GM12878 (cell line): ENCODE results near the gene NAA15. TPM values are rescaled to one million over a fixed set of nuclear protein-coding genes. Genes with fewer than 3 reads are reported as not detected.
A peak's percentile ranks its signal among the peaks of the same experiment; 100 is the strongest.

Experiments used
- ATF3 ChIP-seq: IDR thresholded peaks from 2 replicates; pipeline ENCODE4 v1.6.1; 2011; ENCODE audit warnings: low read depth, mild to moderate bottlenecking, low read length, moderate library complexity, borderline replicate concordance; ENCODE audit errors: extremely low read depth
- BMI1 ChIP-seq: fragments of 450-650 bp; IDR thresholded peaks from 2 replicates; pipeline ENCODE4 v1.6.1; 2016; ENCODE audit warnings: mild to moderate bottlenecking, moderate library complexity, borderline replicate concordance
- CEBPZ ChIP-seq: fragments of 150-350 bp; IDR thresholded peaks from 2 replicates; pipeline ENCODE4 v1.6.1; 2016; ENCODE audit warnings: low read depth, low read length
- CREM ChIP-seq: IDR thresholded peaks from 2 replicates; pipeline ENCODE4 v1.6.1; 2014; ENCODE audit warnings: antibody characterized with exemption, low read depth
- DPF2 ChIP-seq: fragments of 450-650 bp; IDR thresholded peaks from 2 replicates; pipeline ENCODE4 v1.6.1; 2017; ENCODE audit warnings: mild to moderate bottlenecking
- EGR1 ChIP-seq, 2 experiments: IDR thresholded peaks; 1 replicate in 1 of 2; 2 replicates in 1 of 2; pipeline ENCODE4 v1.6.1; 2011 to 2012; ENCODE audit warnings: low read depth in 2 of 2, low read length in 2 of 2, borderline replicate concordance in 1 of 2, mild to moderate bottlenecking in 1 of 2, moderate library complexity in 1 of 2
- FOXM1 ChIP-seq: IDR thresholded peaks from 2 replicates; pipeline ENCODE4 v1.6.1; 2012; ENCODE audit warnings: low read depth, mild to moderate bottlenecking, inconsistent platforms, low read length, moderate library complexity
- HDAC6 ChIP-seq: fragments of 200-600 bp; sonication (generic); IDR thresholded peaks from one replicate; pipeline ENCODE4 v1.8.0; 2017; ENCODE audit warnings: antibody characterized with exemption; ENCODE audit not compliant: unreplicated experiment
- IKZF2 ChIP-seq, 2 experiments: fragments of 450-650 bp; IDR thresholded peaks; 2 replicates each; pipeline ENCODE4 v1.6.1; 2017; ENCODE audit warnings: mild to moderate bottlenecking in 2 of 2, moderate library complexity in 2 of 2
- JUNB ChIP-seq: IDR thresholded peaks from 2 replicates; pipeline ENCODE4 v1.6.1; 2016; ENCODE audit warnings: antibody characterized with exemption, mild to moderate bottlenecking
- LARP7 ChIP-seq: fragments of 450-650 bp; IDR thresholded peaks from 2 replicates; pipeline ENCODE4 v1.6.1; 2017; ENCODE audit warnings: mild to moderate bottlenecking
- MYB ChIP-seq: fragments of 150-350 bp; IDR thresholded peaks from 2 replicates; pipeline ENCODE4 v1.6.1; 2014; ENCODE audit warnings: mild to moderate bottlenecking, low read depth, low read length, borderline replicate concordance
- NR2C2 ChIP-seq: IDR thresholded peaks from 2 replicates; pipeline ENCODE4 v1.6.1; 2011; ENCODE audit warnings: borderline replicate concordance, low read depth; ENCODE audit not compliant: control insufficient read depth, insufficient read length
- RELA ChIP-seq: fragments of 450-650 bp; IDR thresholded peaks from 2 replicates; pipeline ENCODE4 v1.8.0; 2014; ENCODE audit warnings: borderline replicate concordance; ENCODE audit not compliant: partially characterized antibody
- RUNX3 ChIP-seq: IDR thresholded peaks from 2 replicates; pipeline ENCODE4 v1.6.1; 2012; ENCODE audit warnings: low read length, inconsistent platforms
- SIX5 ChIP-seq: IDR thresholded peaks from 2 replicates; pipeline ENCODE4 v1.6.1; 2011; ENCODE audit warnings: mild to moderate bottlenecking, low read depth, low read length, moderate library complexity; ENCODE audit not compliant: severe bottlenecking
- SMC3 ChIP-seq: IDR thresholded peaks from 2 replicates; pipeline ENCODE4 v1.6.1; 2011; ENCODE audit warnings: low read length, improper control_type of control experiment, borderline replicate concordance
- SPI1 ChIP-seq: IDR thresholded peaks from 2 replicates; pipeline ENCODE4 v1.6.1; 2011; ENCODE audit warnings: low read depth, mild to moderate bottlenecking, low read length, moderate library complexity, borderline replicate concordance; ENCODE audit not compliant: insufficient read depth
- TCF12 ChIP-seq: IDR thresholded peaks from 2 replicates; pipeline ENCODE4 v1.6.1; 2011; ENCODE audit warnings: low read depth, mild to moderate bottlenecking, low read length
- USF1 ChIP-seq: IDR thresholded peaks from 2 replicates; pipeline ENCODE4 v1.6.1; 2011; ENCODE audit warnings: borderline replicate concordance, low read depth, mild to moderate bottlenecking, moderate library complexity, mixed read lengths, low read length; ENCODE audit not compliant: insufficient read depth; ENCODE audit errors: extremely low read length
- ZNF217 ChIP-seq: fragments of 450-650 bp; IDR thresholded peaks from 2 replicates; pipeline ENCODE4 v1.6.1; 2017; ENCODE audit warnings: antibody characterized with exemption, mild to moderate bottlenecking
- ZNF274 ChIP-seq: IDR thresholded peaks from one replicate; pipeline ENCODE4 v1.8.0; 2011; ENCODE audit not compliant: insufficient read length, insufficient read depth
- polyA plus RNA-seq, 11 experiments: library from polyadenylated mRNA; depleted of rRNA in 4 of 11; unstranded in 6 of 11; stranded (reverse) in 5 of 11; fragments of >200 nt; fragmentation: Nextera tagmentation in 4 of 11; fragmentation: Illumina TruSeq in 1 of 11; extraction: Ambion mirVana in 4 of 11; extraction: Trizol in 1 of 11; gene quantifications; 1 replicate in 1 of 11; 2 replicates in 10 of 11; pipeline versions ENCODE4 v1.2.1 to v1.2.3, GENCODE V29; 2011 to 2016; ENCODE audit warnings: inconsistent platforms in 2 of 11, missing spikeins in 2 of 11, low read depth in 1 of 11
- total RNA-seq, 4 experiments: library from RNA; depleted of rRNA in 3 of 4; stranded (reverse); fragments of >200 nt in 3 of 4; fragmentation: Illumina TruSeq in 1 of 4; extraction: Trizol in 1 of 4; gene quantifications; 2 replicates each; pipeline versions ENCODE4 v1.2.1 to v1.2.3, GENCODE V29; 2013 to 2021
- TF ChIP-seq, protein P1 (sequence below): fragments of 450-650 bp; IDR thresholded peaks from 2 replicates; pipeline ENCODE4 v1.6.1; 2017; ENCODE audit warnings: antibody characterized with exemption, mild to moderate bottlenecking, moderate library complexity

The NAA15 gene
- total and polyA plus RNA-seq, 10 of the 15 experiments (the other 5 are each of a cell fraction or from before 2014, with no cell fraction given) = 24.3 to 93.1 (median 51.9) TPM

DNA sequence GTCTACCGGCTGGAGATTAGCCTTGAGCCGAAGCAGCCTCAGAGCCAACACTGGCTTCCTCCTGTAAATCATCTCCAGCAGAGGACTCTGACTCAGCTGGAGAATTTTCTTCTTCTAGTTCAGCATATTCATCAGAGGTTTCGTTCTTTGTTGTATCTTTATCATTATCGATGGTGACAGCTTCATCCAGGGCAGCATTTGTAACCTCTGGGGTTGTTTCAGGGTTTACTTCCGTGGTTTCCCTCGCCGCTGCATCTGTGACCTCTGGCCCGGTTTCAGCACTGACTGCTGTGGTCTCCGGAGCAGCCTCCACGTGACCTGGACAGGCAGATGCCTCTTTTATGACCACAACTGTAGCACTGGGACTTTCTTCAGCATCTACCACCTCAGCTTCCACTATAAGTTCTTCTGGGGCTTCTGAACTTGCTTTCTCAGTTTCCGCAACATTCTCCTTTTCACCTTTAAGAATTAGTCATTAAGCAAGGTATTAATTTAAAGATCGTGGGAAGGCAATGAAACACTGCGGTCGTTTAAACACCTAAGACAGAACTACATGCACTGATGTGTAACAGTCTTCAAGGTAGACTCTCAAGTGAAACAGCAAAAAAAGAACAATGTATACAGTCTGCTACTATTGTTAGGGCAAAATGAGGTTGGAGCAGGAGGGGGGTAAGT, 34.6 kb upstream of the NAA15 start (continued):
- TF ChIP-seq ATF3 (peak; percentile 82; the same call in 1 of the 2 replicates), CEBPZ (no peak; the same call in 1 of the 2 replicates), EGR1 (IDR thresholded peaks at IDR 0.05; ENCODE audit: borderline replicate concordance in 1 of 2, low read depth in 2 of 2, low read length in 2 of 2) (peak in 1 of 2 experiments; percentile 76; a peak in 1 of 3 replicates), SMC3 (peak; percentile 15; the same call in 1 of the 2 replicates), SIX5 (no peak), TCF12 (peak; percentile 86), USF1 (peak; percentile 93), CREM (peak; percentile 84), NR2C2 (no peak), RUNX3 (peak; percentile 99), IKZF2 (IDR thresholded peaks at IDR 0.05) (peak; percentile 77 to 90), FOXM1 (peak; percentile 90), BMI1 (no peak; the same call in 1 of the 2 replicates), RELA (peak; percentile 80), SPI1 (no peak), ZNF217 (peak; percentile 82), JUNB (peak; percentile 79), ZNF274 (no peak), MYB (no peak), LARP7 (no peak), HDAC6 (no peak), DPF2 (peak; percentile 85)
- TF ChIP-seq, protein P1, sequence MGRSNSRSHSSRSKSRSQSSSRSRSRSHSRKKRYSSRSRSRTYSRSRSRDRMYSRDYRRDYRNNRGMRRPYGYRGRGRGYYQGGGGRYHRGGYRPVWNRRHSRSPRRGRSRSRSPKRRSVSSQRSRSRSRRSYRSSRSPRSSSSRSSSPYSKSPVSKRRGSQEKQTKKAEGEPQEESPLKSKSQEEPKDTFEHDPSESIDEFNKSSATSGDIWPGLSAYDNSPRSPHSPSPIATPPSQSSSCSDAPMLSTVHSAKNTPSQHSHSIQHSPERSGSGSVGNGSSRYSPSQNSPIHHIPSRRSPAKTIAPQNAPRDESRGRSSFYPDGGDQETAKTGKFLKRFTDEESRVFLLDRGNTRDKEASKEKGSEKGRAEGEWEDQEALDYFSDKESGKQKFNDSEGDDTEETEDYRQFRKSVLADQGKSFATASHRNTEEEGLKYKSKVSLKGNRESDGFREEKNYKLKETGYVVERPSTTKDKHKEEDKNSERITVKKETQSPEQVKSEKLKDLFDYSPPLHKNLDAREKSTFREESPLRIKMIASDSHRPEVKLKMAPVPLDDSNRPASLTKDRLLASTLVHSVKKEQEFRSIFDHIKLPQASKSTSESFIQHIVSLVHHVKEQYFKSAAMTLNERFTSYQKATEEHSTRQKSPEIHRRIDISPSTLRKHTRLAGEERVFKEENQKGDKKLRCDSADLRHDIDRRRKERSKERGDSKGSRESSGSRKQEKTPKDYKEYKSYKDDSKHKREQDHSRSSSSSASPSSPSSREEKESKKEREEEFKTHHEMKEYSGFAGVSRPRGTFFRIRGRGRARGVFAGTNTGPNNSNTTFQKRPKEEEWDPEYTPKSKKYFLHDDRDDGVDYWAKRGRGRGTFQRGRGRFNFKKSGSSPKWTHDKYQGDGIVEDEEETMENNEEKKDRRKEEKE = no peak
